HG03196 (cell line): ENCODE measurements around the gene WHRN.

Source experiments
- ATAC-seq: cut with Tn5 transposase; IDR thresholded peaks from one replicate; pipeline ENCODE4 v1.9.1; 2021; ENCODE audit not compliant: unreplicated experiment

The WHRN gene

GRCh38 chr9:114385397-114386181 is 119.7 kb downstream of the WHRN start:
- peak; percentile 79 for ATAC-seq

GRCh38 chr9:114384836-114385396 is 120.4 kb downstream of the WHRN start:
- no peak for ATAC-seq

DNA sequence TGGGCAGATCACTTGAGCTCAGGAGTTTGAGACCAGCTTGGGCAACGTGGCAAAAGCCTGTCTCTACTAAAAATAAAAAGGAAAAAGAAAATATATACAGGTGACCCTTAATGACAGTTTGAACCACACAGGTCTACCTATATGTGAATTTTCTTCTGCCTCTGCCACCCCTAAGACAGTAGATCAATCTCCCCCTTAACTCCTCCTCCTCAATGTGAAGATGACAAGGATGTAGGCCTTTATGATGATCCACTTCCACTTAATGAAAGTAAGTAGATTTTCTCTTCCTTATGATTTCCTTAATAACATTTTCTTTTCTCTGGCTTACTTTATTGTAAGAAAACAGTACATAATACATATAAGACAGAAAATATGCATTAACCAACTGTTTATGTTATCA is 120.9 kb downstream of the WHRN start:
- no peak for ATAC-seq

- no peak for ATAC-seq
These were observed 121.6 kb downstream of the WHRN start for GRCh38 chr9:114383521-114384231.

DNA sequence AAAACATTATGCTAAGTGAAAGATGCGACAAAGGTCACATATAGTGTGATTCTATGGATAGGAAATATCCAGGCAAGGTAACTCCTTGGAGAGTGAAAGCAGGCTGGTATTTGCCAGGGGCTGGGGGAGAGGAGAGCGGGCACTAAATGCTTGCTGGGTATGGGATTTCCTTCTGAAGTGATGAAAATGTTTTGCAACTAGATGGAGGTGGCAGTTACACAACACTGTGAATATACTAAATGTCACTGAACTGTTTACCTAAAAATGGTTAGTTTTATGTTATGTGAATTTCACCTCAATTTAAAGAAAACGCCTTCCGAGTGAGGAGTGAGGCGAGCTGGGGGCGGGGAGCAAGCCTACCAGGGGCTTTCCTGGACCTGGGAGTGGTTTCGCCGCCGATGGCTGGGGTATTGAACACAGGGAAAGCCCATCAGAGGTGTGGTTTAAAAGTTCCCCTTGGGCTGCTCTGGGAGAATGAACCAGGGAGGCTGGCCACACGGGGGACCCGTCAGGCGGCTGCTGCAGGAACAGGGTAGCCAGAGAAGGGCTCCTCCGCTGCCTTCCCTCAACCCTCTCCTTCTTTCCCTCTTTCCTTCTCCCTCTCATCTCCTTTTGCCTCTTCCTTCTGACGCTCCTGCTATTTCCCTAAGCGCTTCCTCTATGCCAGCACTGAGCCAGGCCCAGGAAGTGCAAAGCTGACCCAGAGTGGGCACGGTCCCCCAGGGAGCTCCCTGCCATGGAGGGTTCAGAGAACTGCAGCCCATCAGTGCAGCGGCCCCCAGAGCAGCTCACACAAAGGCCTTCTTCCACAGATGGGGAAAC is 122.4 kb downstream of the WHRN start:
- peak; percentile 24 for ATAC-seq

DNA sequence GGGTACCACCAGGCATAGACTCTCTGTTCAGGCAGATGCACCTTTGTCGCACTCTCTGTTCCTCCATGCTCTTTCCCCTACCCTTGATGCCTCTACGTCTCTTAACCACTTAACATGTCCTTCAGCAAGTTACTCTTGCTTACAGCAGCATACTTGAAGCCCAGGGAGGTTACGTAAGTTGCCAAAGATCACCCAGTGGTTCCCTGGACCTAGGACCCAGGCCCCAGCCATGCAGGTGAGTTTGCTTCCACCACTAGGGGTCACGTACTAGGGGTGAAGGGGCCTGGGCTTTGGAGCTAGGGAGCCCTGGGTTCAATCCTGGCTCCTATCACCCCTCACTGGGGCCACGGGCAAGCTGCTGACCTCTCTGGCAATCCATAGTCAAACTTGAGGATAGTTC is 126.4 kb downstream of the WHRN start:
- ATAC-seq, result no peak

DNA sequence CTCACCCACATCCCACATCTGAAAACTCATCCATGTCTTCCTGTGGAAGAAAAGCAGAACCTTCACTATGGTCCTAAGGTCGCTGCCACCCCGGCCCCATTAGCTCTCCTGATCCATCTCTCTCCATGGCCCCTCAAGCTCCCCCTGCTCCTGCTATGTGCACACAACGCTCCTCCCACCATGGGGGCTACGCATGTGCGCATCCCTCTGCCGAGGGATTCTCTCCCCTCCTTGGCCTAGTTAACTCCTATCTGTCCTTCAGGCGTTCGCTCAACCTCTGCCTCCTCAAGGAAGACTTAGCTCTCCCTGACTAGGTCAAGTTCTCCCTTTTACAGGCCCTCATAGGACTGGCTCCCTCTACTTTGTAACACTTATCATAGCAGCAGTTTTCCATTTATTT is 127.3 kb downstream of the WHRN start:
- ATAC-seq, result no peak

DNA sequence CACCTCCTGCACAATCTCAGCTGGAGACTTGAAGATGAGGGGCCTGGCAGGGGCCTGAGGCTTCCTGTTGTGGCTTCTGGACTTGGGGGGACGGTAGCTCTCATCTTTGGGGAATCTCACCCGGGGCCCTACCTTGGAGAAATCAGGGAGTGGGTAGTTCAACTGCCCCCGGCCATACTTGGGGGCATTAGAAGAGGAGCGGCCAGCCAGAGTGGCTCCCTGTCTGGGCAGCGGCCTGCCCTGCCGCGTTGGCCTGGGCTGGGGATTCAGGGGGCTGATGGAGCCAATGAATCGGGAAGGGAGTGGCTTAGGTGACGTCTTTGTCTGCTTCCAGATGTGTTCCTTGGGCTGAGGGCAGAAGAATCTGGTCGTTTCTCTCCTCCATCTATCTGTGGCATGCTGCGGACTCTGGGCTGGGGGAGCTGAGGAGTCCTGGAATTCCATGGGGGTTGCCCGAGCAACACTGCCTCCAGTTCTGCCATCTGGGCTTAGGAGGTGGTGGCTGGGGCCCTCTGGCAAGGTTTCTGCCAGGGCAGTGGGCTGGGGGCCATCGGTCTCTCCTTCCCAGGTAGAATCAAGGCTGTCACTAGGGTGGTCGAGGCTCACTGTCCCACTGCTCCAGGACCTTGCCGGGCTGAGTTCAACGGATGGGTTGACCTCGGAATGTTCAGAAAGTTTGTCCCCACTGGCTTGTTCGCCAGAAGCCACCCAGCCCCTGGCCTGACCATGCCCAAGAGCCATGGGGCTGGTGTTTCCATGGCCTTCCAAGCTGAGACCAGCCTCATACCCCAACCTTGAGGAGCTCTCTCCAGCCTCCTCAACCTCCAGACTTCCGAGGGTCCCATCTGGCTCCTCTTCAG is 128.5 kb downstream of the WHRN start:
- ATAC-seq, result no peak

GRCh38 chr9:114375386-114376175 is 129.7 kb downstream of the WHRN start:
- no peak for ATAC-seq

- no peak for ATAC-seq
These were observed 130.3 kb downstream of the WHRN start for GRCh38 chr9:114374936-114375335.

- no peak for ATAC-seq
These were observed 131.1 kb downstream of the WHRN start for GRCh38 chr9:114373960-114374730.

- peak; percentile 90 for ATAC-seq
These were observed 132.3 kb downstream of the WHRN start for GRCh38 chr9:114372921-114373448.

GRCh38 chr9:114371973-114372917 is 133.0 kb downstream of the WHRN start:
- peak; percentile 32 for ATAC-seq

- no peak for ATAC-seq
These were observed 133.8 kb downstream of the WHRN start for GRCh38 chr9:114371343-114371944.

DNA sequence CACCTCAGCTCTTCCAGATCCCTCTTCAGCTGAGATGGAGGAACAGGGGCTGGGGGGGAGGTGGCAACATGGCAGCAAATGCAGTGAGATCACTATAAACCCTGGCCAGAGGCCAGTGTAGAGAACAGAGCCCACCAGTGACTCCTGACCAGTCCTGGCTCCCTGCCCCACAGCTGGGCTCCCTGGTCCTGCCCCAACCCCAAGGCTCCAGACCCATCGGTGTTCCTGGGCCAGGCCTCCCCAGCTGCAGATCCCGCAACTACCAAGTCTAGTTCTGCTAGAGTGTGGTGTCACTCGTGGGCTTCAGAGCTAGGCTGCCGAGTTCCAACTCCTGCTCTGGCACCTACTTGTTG is 134.3 kb downstream of the WHRN start:
- ATAC-seq, result no peak

DNA sequence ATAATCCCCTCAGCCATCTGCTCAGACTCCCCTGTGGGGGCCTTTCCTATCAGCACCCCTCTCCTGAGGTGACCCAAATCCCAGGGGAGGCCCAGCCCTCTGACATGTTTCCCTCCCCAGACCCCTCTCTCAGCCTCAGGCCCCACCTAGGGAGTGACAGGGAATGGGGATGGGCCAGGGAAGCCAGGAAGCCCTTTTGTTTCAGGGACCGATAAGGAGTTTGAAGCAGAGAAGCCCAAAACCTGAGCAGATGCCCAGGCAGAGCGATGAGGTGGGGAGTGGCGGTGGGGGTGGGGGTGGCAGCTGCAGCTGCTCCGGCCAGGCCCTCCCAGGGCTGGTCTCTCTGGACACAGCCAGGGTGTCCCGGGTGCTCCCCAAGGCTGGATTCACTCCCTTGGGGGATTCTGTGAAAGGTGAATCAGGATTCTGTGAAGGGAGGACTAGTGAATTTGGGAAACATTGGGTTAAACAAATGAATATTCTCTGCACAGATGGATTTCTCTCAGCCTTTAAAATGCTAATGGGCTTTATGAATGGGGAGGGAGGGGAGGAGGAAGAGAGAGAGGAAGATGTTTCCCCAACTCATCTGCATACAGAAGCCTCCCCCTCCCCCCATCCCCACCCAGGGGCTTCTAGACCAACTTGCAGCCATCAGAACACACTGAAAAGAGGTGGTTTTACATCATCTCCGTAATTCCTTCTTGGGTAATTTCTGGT is 134.9 kb downstream of the WHRN start:
- ATAC-seq, result no peak
